Umbilical cord (tissue), 2 donors: ENCODE data around the gene KITLG. TPM values are rescaled to one million over a fixed set of nuclear protein-coding genes. Genes with fewer than 3 reads are reported as not detected.
A peak's percentile ranks its signal among the peaks of the same experiment; 100 is the strongest.
"Not testable (repeated sequence)": the region's sequence is repeated elsewhere in the genome, so short reads cannot be mapped to it uniquely, and the experiment has no call there.

Experiments
- DNase-seq: peaks from one replicate; pipeline ENCODE4 v3.0.0-alpha.2; 2015; ENCODE audit warnings: low spot score
- total RNA-seq: library from RNA; depleted of rRNA; stranded (reverse); fragments of >200 nt; gene quantifications from one replicate; pipeline ENCODE4 v1.2.3, GENCODE V29; 2014; ENCODE audit warnings: low replicate concordance; ENCODE audit not compliant: insufficient read depth

Gene KITLG
- total RNA-seq, 1 donor from 2014 or later = 17.8 TPM

- DNase-seq = no peak
Observed at GRCh38 chr12:88544991-88545980, 35.0 kb downstream of the KITLG start.

GRCh38 chr12:88539893-88540292 is 40.4 kb downstream of the KITLG start:
- DNase-seq = no peak

GRCh38 chr12:88538697-88539096 is 41.6 kb downstream of the KITLG start:
- DNase-seq = no peak

- DNase-seq = peak; percentile 51
Observed at GRCh38 chr12:88538250-88538649, 42.0 kb downstream of the KITLG start.

GRCh38 chr12:88530868-88531267 is 49.4 kb downstream of the KITLG start:
- no peak for DNase-seq

GRCh38 chr12:88529531-88530488 is 50.5 kb downstream of the KITLG start:
- no peak for DNase-seq

GRCh38 chr12:88522961-88523360 is 57.3 kb downstream of the KITLG start:
- no peak for DNase-seq

GRCh38 chr12:88520436-88520820 is 59.8 kb downstream of the KITLG start:
- no peak for DNase-seq

- DNase-seq = peak; percentile 80
Observed at GRCh38 chr12:88519802-88520435, 60.4 kb downstream of the KITLG start.

GRCh38 chr12:88518863-88519403 is 61.3 kb downstream of the KITLG start:
- DNase-seq = no peak

GRCh38 chr12:88516811-88517210 is 63.5 kb downstream of the KITLG start:
- DNase-seq = no peak

GRCh38 chr12:88510843-88511242 is 69.4 kb downstream of the KITLG start:
- DNase-seq = no peak

- DNase-seq = no peak
Observed at GRCh38 chr12:88509851-88510250, 70.4 kb downstream of the KITLG start.

GRCh38 chr12:88509347-88509746 is 70.9 kb downstream of the KITLG start:
- no peak for DNase-seq

- not testable (repeated sequence) for DNase-seq
Observed at GRCh38 chr12:88507851-88508250, 72.4 kb downstream of the KITLG start.

GRCh38 chr12:88507270-88507669 is 73.0 kb downstream of the KITLG start:
- peak; percentile 50 for DNase-seq

- peak; percentile 70 for DNase-seq
Observed at GRCh38 chr12:88505696-88506095, 74.6 kb downstream of the KITLG start.

- no peak for DNase-seq
Observed at GRCh38 chr12:88503281-88503703, 77.0 kb downstream of the KITLG start.

- DNase-seq = no peak
Observed at GRCh38 chr12:88501972-88502938, 78.0 kb downstream of the KITLG start.

- DNase-seq = no peak
Observed at GRCh38 chr12:88496891-88497371, 83.3 kb downstream of the KITLG start.
